H1 (cell line): ENCODE measurements around the gene XRN2.

ENCODE experiments used
- EGR1 ChIP-seq: IDR thresholded peaks from 2 replicates; pipeline ENCODE4 v1.6.1; 2011; ENCODE audit warnings: low read depth, low read length, borderline replicate concordance
- EZH2 ChIP-seq: fragments of 200-600 bp; sonication (generic); IDR thresholded peaks from 2 replicates; pipeline ENCODE4 v1.7.1; 2012; ENCODE audit warnings: low read depth, mild to moderate bottlenecking, moderate library complexity, low read length, inconsistent platforms; ENCODE audit not compliant: severe bottlenecking
- KDM4A ChIP-seq: IDR thresholded peaks from one replicate; pipeline ENCODE4 v1.7.1; 2012; ENCODE audit warnings: low read depth, mild to moderate bottlenecking, moderate library complexity, low read length, inconsistent platforms; ENCODE audit not compliant: severe bottlenecking
- NRF1 ChIP-seq: IDR thresholded peaks from 2 replicates; pipeline ENCODE4 v1.6.1; 2011; ENCODE audit warnings: mild to moderate bottlenecking, low read depth, low read length, improper control_type of control experiment
- POLR2A ChIP-seq, 2 experiments: IDR thresholded peaks; 1 replicate in 1 of 2; 2 replicates in 1 of 2; pipeline ENCODE4 v1.6.1; 2011; ENCODE audit warnings: low read depth in 2 of 2, low read length in 2 of 2, mild to moderate bottlenecking in 2 of 2; ENCODE audit errors: control extremely low read depth in 1 of 2
- RAD21 ChIP-seq, 2 experiments: IDR thresholded peaks in 1 of 2; conservative IDR thresholded peaks in 1 of 2; 2 replicates each; pipeline ENCODE4 v1.6.1; 2011; ENCODE audit warnings: low read depth in 2 of 2, low read length in 2 of 2, improper control_type of control experiment in 1 of 2, inconsistent platforms in 1 of 2, mild to moderate bottlenecking in 1 of 2, moderate library complexity in 1 of 2
- SIRT6 ChIP-seq: IDR thresholded peaks from one replicate; pipeline ENCODE4 v1.7.1; 2012; ENCODE audit warnings: low read length, inconsistent platforms
- SRF ChIP-seq: IDR thresholded peaks from 2 replicates; pipeline ENCODE4 v1.6.1; 2011; ENCODE audit warnings: mild to moderate bottlenecking, low read depth, low read length, moderate library complexity

DNA sequence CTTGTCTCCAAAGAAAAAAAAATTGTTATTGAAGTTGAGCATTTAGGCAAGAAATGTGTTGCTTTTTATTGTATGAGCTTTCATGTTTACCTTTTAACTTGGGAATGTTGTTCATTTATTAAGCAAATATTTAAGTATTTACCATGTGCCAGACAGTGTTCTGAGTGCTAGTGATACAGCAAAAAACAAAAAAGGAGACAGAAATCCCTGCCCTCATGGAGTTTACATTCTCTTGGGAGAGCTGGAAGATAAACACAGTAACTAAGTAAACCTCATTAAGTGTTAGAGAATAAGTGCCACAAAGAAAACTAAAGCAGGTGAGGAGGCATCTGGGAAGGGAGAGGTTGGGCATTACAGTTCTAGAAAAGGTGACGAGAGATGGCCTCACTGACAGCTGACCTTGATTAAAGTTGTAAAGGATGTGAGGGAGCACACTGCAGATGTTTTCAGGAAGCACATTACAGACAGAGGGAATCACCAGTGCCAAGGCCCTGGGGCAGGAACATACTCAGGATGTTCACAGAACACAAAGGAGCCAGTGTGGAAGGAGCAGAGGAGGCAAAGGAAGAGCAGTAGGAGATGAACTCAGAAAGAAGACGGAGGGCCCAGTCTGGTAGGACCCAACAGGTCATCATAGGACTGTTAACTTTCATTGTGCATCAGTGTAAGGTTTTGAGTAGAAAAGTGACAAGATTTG is 33.5 kb downstream of the XRN2 start:
- TF ChIP-seq NRF1 = no peak
- TF ChIP-seq POLR2A (IDR thresholded peaks at IDR 0.05; ENCODE audit: control extremely low read depth in 1 of 2, low read depth in 2 of 2, low read length in 2 of 2) = no peak
- no peak for TF ChIP-seq SRF
- TF ChIP-seq EZH2 = no peak
- no peak for TF ChIP-seq RAD21 (IDR thresholded peaks at IDR 0.05 in 1 of 2, conservative IDR thresholded peaks at IDR 0.05 in 1 of 2; ENCODE audit: low read depth in 2 of 2, low read length in 2 of 2)
- no peak for TF ChIP-seq SIRT6
- TF ChIP-seq EGR1 = no peak
- TF ChIP-seq KDM4A = no peak
